GM18517 (cell line): ENCODE data around the gene SMAD4.
A peak's percentile ranks its signal among the peaks of the same experiment; 100 is the strongest.
"Not testable (repeated sequence)": the region's sequence is repeated elsewhere in the genome, so short reads cannot be mapped to it uniquely, and the experiment has no call there.

Experiments
- ATAC-seq: cut with Tn5 transposase; IDR thresholded peaks from one replicate; pipeline ENCODE4 v1.9.1; 2021; ENCODE audit warnings: mild to moderate bottlenecking, moderate library complexity; ENCODE audit not compliant: unreplicated experiment

Gene SMAD4

GRCh38 chr18:51066273-51066672, 36.3 kb downstream of the SMAD4 start:
- ATAC-seq = no peak

- no peak for ATAC-seq
Measured at GRCh38 chr18:51068105-51068504, 38.1 kb downstream of the SMAD4 start.

DNA sequence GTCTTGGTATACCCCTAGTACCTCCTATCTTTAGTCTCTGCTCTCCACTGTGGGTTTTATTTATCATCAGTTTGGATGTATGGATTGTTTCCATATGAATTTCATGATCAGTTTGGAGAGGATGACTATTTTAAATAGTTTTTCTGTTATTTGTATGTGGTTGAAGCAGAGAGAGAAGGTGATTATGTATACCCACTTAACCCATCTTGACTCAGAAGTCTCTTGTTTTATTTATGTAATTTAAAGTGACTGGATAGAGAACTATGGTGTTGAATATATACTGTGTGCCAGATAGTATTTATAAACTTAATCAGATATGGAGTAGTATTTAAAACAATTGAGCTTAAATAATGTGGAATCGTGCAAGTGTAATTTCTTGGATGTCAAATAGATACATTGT, 39.9 kb downstream of the SMAD4 start:
- no peak for ATAC-seq

DNA sequence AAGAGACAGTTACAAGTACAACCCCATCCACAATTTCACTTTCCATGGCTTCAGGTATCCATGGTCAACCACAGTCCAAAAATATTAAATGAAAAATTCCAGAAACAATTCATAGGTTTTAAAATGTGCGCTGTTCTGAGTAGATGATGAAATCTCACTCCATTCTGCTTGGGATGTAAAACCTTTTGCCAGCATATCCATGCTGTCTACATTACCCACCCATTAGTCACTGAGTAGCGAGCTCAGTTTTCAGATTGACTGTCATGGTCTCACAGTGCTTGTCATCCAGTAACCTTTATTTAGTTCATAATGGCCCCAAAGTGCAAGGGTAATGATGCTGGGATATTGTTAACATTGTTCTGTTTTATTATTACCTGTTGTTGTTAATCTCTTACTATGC, 40.5 kb downstream of the SMAD4 start:
- ATAC-seq = no peak

DNA sequence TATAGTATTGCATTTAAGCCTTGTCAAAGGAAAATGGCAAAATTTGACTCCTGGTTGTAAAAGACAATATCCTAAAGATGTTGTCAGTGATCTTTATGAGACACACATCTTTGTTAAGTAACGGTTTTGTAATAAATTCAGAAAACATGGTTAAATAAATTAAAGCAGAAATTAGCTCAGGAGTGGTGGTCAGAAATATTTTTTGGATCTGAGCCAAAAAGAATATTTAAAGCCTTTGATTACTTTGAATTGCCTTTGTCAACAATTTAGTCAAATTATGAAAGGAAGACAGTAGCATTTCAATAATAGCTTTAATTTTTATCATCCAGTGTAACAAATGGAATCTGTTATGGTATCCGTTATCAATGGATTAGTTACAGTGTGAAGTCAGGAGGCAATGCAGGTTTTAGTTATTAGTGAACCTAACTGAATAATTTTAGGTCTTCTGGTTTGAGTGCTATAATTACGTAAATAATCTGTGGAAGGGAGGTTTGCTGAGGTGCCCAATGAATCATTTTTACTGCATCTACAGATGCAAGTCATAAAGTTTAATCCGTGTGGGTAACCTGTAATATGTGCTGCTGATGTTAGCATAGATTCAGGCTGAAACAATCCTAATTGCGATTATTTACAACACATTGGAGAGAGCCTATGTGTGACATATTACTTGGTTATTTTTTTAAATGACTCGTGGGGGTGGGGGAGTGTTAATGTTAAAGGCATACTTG, 42.7 kb downstream of the SMAD4 start:
- ATAC-seq = no peak

- ATAC-seq = peak; percentile 87
Measured at GRCh38 chr18:51074605-51075004, 44.6 kb downstream of the SMAD4 start.

GRCh38 chr18:51076503-51076902, 46.5 kb downstream of the SMAD4 start:
- no peak for ATAC-seq

GRCh38 chr18:51077217-51077616, 47.2 kb downstream of the SMAD4 start:
- peak; percentile 37 for ATAC-seq

DNA sequence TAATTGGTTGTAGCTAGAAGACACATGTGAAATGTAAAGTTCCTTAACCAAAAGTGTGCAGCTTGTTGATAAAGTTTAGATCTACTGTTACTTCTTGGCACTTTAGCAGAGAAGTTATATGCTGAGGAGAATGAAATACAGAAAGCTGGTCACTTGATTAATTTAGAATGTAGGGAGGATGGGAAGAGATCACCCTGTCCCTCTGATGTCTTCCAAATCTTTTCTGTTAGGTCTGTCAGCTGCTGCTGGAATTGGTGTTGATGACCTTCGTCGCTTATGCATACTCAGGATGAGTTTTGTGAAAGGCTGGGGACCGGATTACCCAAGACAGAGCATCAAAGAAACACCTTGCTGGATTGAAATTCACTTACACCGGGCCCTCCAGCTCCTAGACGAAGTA, 48.0 kb downstream of the SMAD4 start:
- ATAC-seq = no peak

DNA sequence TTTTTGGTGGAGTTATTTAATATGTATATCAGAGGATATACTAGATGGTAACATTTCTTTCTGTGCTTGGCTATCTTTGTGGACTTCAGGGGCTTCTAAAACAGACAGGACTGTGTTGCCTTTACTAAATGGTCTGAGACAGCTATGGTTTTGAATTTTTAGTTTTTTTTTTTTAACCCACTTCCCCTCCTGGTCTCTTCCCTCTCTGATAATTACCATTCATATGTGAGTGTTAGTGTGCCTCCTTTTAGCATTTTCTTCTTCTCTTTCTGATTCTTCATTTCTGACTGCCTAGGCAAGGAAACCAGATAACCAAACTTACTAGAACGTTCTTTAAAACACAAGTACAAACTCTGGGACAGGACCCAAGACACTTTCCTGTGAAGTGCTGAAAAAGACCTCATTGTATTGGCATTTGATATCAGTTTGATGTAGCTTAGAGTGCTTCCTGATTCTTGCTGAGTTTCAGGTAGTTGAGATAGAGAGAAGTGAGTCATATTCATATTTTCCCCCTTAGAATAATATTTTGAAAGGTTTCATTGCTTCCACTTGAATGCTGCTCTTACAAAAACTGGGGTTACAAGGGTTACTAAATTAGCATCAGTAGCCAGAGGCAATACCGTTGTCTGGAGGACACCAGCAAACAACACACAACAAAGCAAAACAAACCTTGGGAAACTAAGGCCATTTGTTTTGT, 52.7 kb downstream of the SMAD4 start:
- ATAC-seq = peak; percentile 63

GRCh38 chr18:51083398-51083797, 53.4 kb downstream of the SMAD4 start:
- no peak for ATAC-seq

DNA sequence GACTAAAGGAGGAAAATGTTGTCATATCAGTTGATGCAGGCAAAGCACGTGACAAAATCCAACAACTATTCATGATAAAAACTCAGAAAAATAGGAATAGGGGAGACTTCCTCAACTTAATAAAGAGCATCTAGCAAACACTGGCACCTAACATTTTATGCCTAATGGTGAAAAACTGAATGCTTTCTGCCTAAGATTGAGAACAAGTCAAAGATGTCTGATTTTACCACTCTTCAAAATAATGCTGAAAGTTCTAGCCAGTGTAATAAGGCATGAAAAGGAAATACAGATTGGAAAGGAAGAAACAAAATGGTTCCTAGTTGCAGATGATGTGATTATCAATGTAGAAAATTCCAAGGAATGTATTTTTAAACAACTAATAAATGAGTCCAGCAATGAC, 58.4 kb downstream of the SMAD4 start:
- ATAC-seq = no peak

DNA sequence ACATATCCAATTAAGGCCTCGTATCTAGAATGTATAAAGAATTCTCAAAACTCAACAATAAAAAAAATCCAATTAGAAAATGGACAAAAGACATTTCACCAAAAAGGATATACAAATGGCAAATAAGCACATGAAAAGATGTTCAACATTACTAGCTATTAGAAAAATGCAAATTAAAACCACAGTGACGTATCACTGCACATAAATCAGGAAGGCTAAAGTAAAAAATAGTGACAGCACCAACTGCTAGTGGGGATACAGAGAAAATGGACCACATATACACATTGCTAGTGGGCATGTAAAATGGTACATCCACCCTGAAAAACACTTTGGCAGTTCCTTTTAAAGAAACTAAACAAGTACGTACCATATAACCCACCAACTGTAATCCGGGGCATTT, 59.7 kb downstream of the SMAD4 start:
- no peak for ATAC-seq

- no peak for ATAC-seq
Measured at GRCh38 chr18:51091270-51091669, 61.3 kb downstream of the SMAD4 start.

- no peak for ATAC-seq
Measured at GRCh38 chr18:51092117-51092516, 62.1 kb downstream of the SMAD4 start.

GRCh38 chr18:51092967-51093366, 63.0 kb downstream of the SMAD4 start:
- ATAC-seq = not testable (repeated sequence)

DNA sequence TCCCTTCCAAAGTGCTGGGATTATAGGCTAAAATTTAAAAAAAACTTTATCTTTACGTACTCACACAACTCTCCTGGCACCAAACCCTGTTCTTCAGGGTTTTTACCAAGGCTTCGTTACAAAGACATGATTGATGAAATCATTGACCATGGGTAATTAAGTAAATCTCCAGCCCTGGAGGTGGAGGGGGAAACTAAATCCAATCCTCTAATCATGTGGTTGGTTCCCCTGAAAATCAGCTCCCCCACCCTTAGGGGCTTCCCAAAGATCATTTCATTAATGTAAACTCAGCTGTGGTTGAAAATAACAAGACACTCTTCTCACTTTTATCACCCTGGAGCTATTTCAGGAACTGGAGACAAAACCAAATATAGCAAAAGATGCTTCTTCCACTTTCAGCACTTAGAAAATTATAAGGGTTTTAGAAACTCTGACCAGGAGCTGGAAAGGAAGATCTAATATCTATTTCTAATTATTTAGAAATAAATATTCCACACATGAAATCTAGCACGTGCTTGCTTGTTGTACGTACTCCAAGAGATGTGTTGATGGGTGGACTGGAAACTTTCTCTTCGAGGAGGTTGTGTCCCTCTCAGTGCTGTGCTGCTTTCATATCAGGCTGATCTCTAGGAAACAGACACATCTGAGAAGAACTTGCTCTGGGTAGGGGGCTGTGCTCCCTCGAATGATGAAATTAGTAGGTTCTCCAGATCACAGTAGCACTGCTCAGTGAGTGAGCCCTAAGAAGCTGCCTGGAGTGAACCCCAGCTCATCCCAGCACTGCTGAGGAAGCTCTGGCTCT, 67.2 kb downstream of the SMAD4 start:
- ATAC-seq = no peak

- ATAC-seq = no peak
Measured at GRCh38 chr18:51098082-51098481, 68.1 kb downstream of the SMAD4 start.

DNA sequence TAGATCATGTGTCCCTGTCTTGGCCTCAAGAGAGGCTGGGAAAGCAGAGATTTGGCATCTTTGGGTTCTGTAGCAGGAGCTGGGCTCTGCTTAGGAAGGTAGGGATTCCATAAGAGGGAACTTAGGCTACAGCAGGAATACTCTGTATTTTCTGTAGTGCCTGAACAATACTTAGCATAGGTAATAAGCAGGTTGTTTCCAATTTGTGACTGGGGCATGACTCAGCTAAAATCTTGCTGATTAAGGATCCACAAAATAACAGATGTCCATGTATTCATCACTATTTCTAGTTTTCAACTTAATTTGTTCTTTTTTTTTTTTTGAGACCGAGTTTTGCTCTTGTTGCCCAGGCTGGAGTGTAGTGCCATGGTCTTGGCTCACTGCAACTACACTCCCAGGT, 68.5 kb downstream of the SMAD4 start:
- ATAC-seq = no peak

- ATAC-seq = no peak
Measured at GRCh38 chr18:51100385-51101120, 70.5 kb downstream of the SMAD4 start.

- ATAC-seq = no peak
Measured at GRCh38 chr18:51107082-51107481, 77.1 kb downstream of the SMAD4 start.
